Type B pancreatic cell (in vitro differentiated cells): ENCODE results near the gene TNFSF10. TPM values are rescaled to one million over a fixed set of nuclear protein-coding genes. Genes with fewer than 3 reads are reported as not detected.

Experiments
- DNase-seq: peaks from one replicate; pipeline ENCODE4 v3.0.0; 2021; ENCODE audit warnings: mixed read lengths; ENCODE audit not compliant: unreplicated experiment; ENCODE audit errors: extremely low spot score
- H3K27ac Mint-ChIP-seq: 2 replicates; pipeline ENCODE4 v1.8.0; 2021; ENCODE audit warnings: mild to moderate bottlenecking, mixed read lengths
- H3K27me3 Mint-ChIP-seq: 2 replicates; pipeline ENCODE4 v1.8.0; 2021; ENCODE audit warnings: mixed read lengths
- H3K36me3 Mint-ChIP-seq: 2 replicates; pipeline ENCODE4 v1.8.0; 2021; ENCODE audit warnings: mixed read lengths
- H3K4me1 Mint-ChIP-seq: one replicate; pipeline ENCODE4 v1.8.0; 2021; ENCODE audit warnings: mixed read lengths; ENCODE audit not compliant: unreplicated experiment
- H3K4me3 Mint-ChIP-seq: 2 replicates; pipeline ENCODE4 v1.8.0; 2021; ENCODE audit warnings: mild to moderate bottlenecking, mixed read lengths
- H3K9me3 Mint-ChIP-seq: 2 replicates; pipeline ENCODE4 v1.8.0; 2021; ENCODE audit warnings: mixed read lengths
- CTCF ChIP-seq: fragments of 200-600 bp; sonication (generic); conservative IDR thresholded peaks from 2 replicates; pipeline ENCODE4 v1.5.0; 2021; ENCODE audit warnings: antibody characterized with exemption, mild to moderate bottlenecking
- total RNA-seq: library from RNA; stranded (reverse); gene quantifications from 2 replicates; pipeline ENCODE4 v1.2.1, GENCODE V29; 2021; ENCODE audit warnings: low replicate concordance

The TNFSF10 gene
- total RNA-seq, 1 donor from 2014 or later: 48.1 TPM

GRCh38 chr3:172549144-172549543, 25.9 kb upstream of the TNFSF10 start:
- Mint-ChIP-seq H3K27ac (peak overlapping the region; percentile 23), H3K4me3 (no peak overlapping the region), H3K9me3 (peaks cover 5% of the 10 kb centered on the region), H3K4me1 (peaks cover 20% of the 10 kb centered on the region), H3K27me3 (no peaks in the 10 kb centered on the region), H3K36me3 (no peaks in the 10 kb centered on the region)
- no peak for DNase-seq
- no peak for TF ChIP-seq CTCF

GRCh38 chr3:172546628-172547214, 23.5 kb upstream of the TNFSF10 start:
- peaks cover 11% of the 10 kb centered on the region for H3K4me1 Mint-ChIP-seq
- peaks cover 5% of the 10 kb centered on the region for H3K9me3 Mint-ChIP-seq
- H3K27me3 Mint-ChIP-seq: no peaks in the 10 kb centered on the region
- peak overlapping the region; percentile 76 for H3K27ac Mint-ChIP-seq
- H3K36me3 Mint-ChIP-seq: no peaks in the 10 kb centered on the region
- no peak for DNase-seq
- no peak overlapping the region for H3K4me3 Mint-ChIP-seq
- TF ChIP-seq CTCF: no peak

- H3K27ac Mint-ChIP-seq: peak overlapping the region; percentile 76
- peaks cover 5% of the 10 kb centered on the region for H3K9me3 Mint-ChIP-seq
- no peaks in the 10 kb centered on the region for H3K27me3 Mint-ChIP-seq
- no peak for TF ChIP-seq CTCF
- no peak overlapping the region for H3K4me3 Mint-ChIP-seq
- H3K4me1 Mint-ChIP-seq: peaks cover 11% of the 10 kb centered on the region
- DNase-seq: no peak
- H3K36me3 Mint-ChIP-seq: no peaks in the 10 kb centered on the region
These were observed 22.9 kb upstream of the TNFSF10 start for GRCh38 chr3:172546105-172546504.

- peaks cover 11% of the 10 kb centered on the region for H3K4me1 Mint-ChIP-seq
- peaks cover 5% of the 10 kb centered on the region for H3K9me3 Mint-ChIP-seq
- DNase-seq: no peak
- H3K27me3 Mint-ChIP-seq: no peaks in the 10 kb centered on the region
- H3K4me3 Mint-ChIP-seq: no peak overlapping the region
- H3K36me3 Mint-ChIP-seq: no peaks in the 10 kb centered on the region
- no peak for TF ChIP-seq CTCF
- no peak overlapping the region for H3K27ac Mint-ChIP-seq
These were observed 21.2 kb upstream of the TNFSF10 start for GRCh38 chr3:172544404-172544803.

- H3K9me3 Mint-ChIP-seq: peaks cover 3% of the 10 kb centered on the region
- no peaks in the 10 kb centered on the region for H3K27me3 Mint-ChIP-seq
- no peak for TF ChIP-seq CTCF
- DNase-seq: no peak
- no peaks in the 10 kb centered on the region for H3K36me3 Mint-ChIP-seq
- H3K4me3 Mint-ChIP-seq: no peak overlapping the region
- peaks cover 8% of the 10 kb centered on the region for H3K4me1 Mint-ChIP-seq
- no peak overlapping the region for H3K27ac Mint-ChIP-seq
These were observed 20.7 kb upstream of the TNFSF10 start for GRCh38 chr3:172543884-172544283.

GRCh38 chr3:172543419-172543818, 20.2 kb upstream of the TNFSF10 start:
- Mint-ChIP-seq H3K36me3 (no peaks in the 10 kb centered on the region), H3K27ac (peak overlapping the region; percentile 34), H3K9me3 (no peaks in the 10 kb centered on the region), H3K4me1 (peaks cover 6% of the 10 kb centered on the region), H3K4me3 (no peak overlapping the region), H3K27me3 (no peaks in the 10 kb centered on the region)
- no peak for TF ChIP-seq CTCF
- no peak for DNase-seq
